HepG2 (cell line): ENCODE data around the gene CAMSAP1. TPM values are rescaled to one million over a fixed set of nuclear protein-coding genes. Genes with fewer than 3 reads are reported as not detected.

Source experiments
- ATAC-seq: fragments of 200-7000 bp; cut with Tn5 transposase; 3 replicates; pipeline ENCODE4 v1.9.1; 2020; ENCODE audit warnings: mild to moderate bottlenecking, moderate library complexity
- BruUV-seq: library from RNA; stranded (reverse); fragments of 400-500 nt; replicated peaks from 2 replicates; lab custom pipeline; 2021; lab: Mats Ljungman, UMichigan
- CTCF ChIA-PET: fragments of 300-600 bp; formaldehyde crosslinking; extraction: SDS; loops from one replicate; lab custom pipeline; 2021; ENCODE audit warnings: low total read pairs, inconsistent platforms, low intra/inter-chr PET ratio; lab: Yijun Ruan, JAX
- POLR2A ChIA-PET: fragments of 350-600 bp; sonication (Branson Sonifier 250); formaldehyde crosslinking; loops from one replicate; lab custom pipeline; 2020; ENCODE audit warnings: antibody characterized with exemption, inconsistent platforms; lab: Yijun Ruan, JAX
- DNase-seq: peaks from one replicate; pipeline ENCODE4 v3.0.0-alpha.2; 2015; ENCODE audit warnings: low spot score
- FAIRE-seq: peaks from 3 replicates; lab custom pipeline; 2011; peaks lifted over from hg19 to GRCh38; lab: Jason Lieb, UNC
- H2AFZ ChIP-seq: one replicate; pipeline ENCODE4 v1.6.1; 2011; ENCODE audit warnings: low read length, inconsistent platforms
- H3K27ac ChIP-seq: fragments of 300-600 bp; 3 replicates; pipeline ENCODE4 v1.8.0; 2011; ENCODE audit warnings: mixed run types, mild to moderate bottlenecking, mixed read lengths, low read length, inconsistent platforms; ENCODE audit not compliant: insufficient read depth; ENCODE audit errors: extremely low read length
- H3K27me3 ChIP-seq, 2 experiments: fragments of 200-600 bp in 1 of 2; 2 replicates in 1 of 2; 3 replicates in 1 of 2; pipeline versions ENCODE4 v1.6.0 to v1.8.0; 2011; ENCODE audit warnings: low read length in 2 of 2, mild to moderate bottlenecking in 2 of 2, moderate library complexity in 2 of 2, inconsistent platforms in 1 of 2; ENCODE audit not compliant: insufficient read depth in 2 of 2, control insufficient read depth in 1 of 2
- H3K36me3 ChIP-seq, 2 experiments: fragments of 200-600 bp in 1 of 2; replicated peaks in 1 of 2; 2 replicates in 1 of 2; 3 replicates in 1 of 2; pipeline versions ENCODE4 v1.5.1 to v1.8.0; 2011; ENCODE audit warnings: low read length in 2 of 2, inconsistent platforms in 1 of 2; ENCODE audit not compliant: insufficient read depth in 2 of 2, control insufficient read depth in 1 of 2
- H3K4me1 ChIP-seq: 2 replicates; pipeline ENCODE4 v1.5.1; 2012; ENCODE audit warnings: low read length, inconsistent platforms; ENCODE audit not compliant: insufficient read depth
- H3K4me2 ChIP-seq: 2 replicates; pipeline ENCODE4 v1.6.0; 2011; ENCODE audit warnings: low read depth, low read length, inconsistent platforms
- H3K4me3 ChIP-seq, 3 experiments: fragments of 200-600 bp in 1 of 3; sonication (generic), shearing (Covaris generic) in 1 of 3; replicated peaks in 1 of 3; 2 replicates each; pipeline ENCODE4 v1.5.1; 2011 to 2016; ENCODE audit warnings: low read length in 3 of 3, inconsistent platforms in 2 of 3, low read depth in 2 of 3, mild to moderate bottlenecking in 2 of 3, control low read depth in 1 of 3, mixed read lengths in 1 of 3; ENCODE audit not compliant: insufficient read depth in 1 of 3
- H3K79me2 ChIP-seq: one replicate; pipeline ENCODE4 v1.6.1; 2011; ENCODE audit warnings: low read length, inconsistent platforms; ENCODE audit not compliant: insufficient read depth
- H3K9ac ChIP-seq: 2 replicates; pipeline ENCODE4 v1.6.0; 2011; ENCODE audit warnings: mild to moderate bottlenecking, low read depth, low read length, inconsistent platforms; ENCODE audit not compliant: insufficient read depth
- H3K9me3 ChIP-seq: 2 replicates; pipeline ENCODE4 v1.5.1; 2012; ENCODE audit warnings: mild to moderate bottlenecking, low read length
- H4K20me1 ChIP-seq: 2 replicates; pipeline ENCODE4 v1.6.0; 2011; ENCODE audit warnings: inconsistent platforms, mild to moderate bottlenecking, low read length, moderate library complexity; ENCODE audit not compliant: insufficient read depth
- CHCHD3 ChIP-seq: sonication (generic); formaldehyde crosslinking; IDR thresholded peaks from 2 replicates; pipeline ENCODE4 v1.8.0; 2022; ENCODE audit warnings: mild to moderate bottlenecking, missing genetic modification reagents, moderate library complexity
- DNMT3B ChIP-seq: conservative IDR thresholded peaks from 2 replicates; pipeline ENCODE4 v1.6.1; 2016; ENCODE audit warnings: missing biosample characterization, control low read depth
- FOSL1 ChIP-seq: sonication (generic); formaldehyde crosslinking; IDR thresholded peaks from 2 replicates; pipeline ENCODE4 v1.9.0; 2021; ENCODE audit warnings: missing genetic modification reagents, borderline replicate concordance
- KLF16 ChIP-seq, 2 experiments: sonication (generic) in 1 of 2; formaldehyde crosslinking in 1 of 2; IDR thresholded peaks; 2 replicates each; pipeline versions ENCODE4 v1.6.1 to v1.8.0; 2016 to 2023; ENCODE audit warnings: missing genetic modification reagents in 2 of 2, missing compliant biosample characterization in 1 of 2
- NR0B2 ChIP-seq: sonication (generic); formaldehyde crosslinking; IDR thresholded peaks from 2 replicates; pipeline ENCODE4 v1.4.0; 2020; ENCODE audit warnings: mild to moderate bottlenecking, missing genetic modification reagents
- PHF8 ChIP-seq: sonication (generic); formaldehyde crosslinking; IDR thresholded peaks from 2 replicates; pipeline ENCODE4 v1.5.0; 2020; ENCODE audit warnings: missing genetic modification reagents
- POGZ ChIP-seq: sonication (generic); formaldehyde crosslinking; IDR thresholded peaks from 2 replicates; pipeline ENCODE4 v1.4.0; 2020; ENCODE audit warnings: mild to moderate bottlenecking, missing genetic modification reagents
- PRMT3 ChIP-seq: sonication (generic); formaldehyde crosslinking; IDR thresholded peaks from 2 replicates; pipeline ENCODE4 v1.8.1; 2022; ENCODE audit warnings: low read depth, mild to moderate bottlenecking, moderate library complexity, missing genetic modification reagents, borderline replicate concordance
- RFX5 ChIP-seq: IDR thresholded peaks from 2 replicates; pipeline ENCODE4 v1.6.1; 2011; ENCODE audit warnings: low read depth, low read length, improper control_type of control experiment
- SOX13 ChIP-seq, 3 experiments: fragments of 450-650 bp in 1 of 3; sonication (generic) in 1 of 3; formaldehyde crosslinking in 1 of 3; IDR thresholded peaks in 2 of 3; conservative IDR thresholded peaks in 1 of 3; 2 replicates each; pipeline versions ENCODE4 v1.5.0 to v1.6.1; 2016 to 2020; ENCODE audit warnings: antibody characterized with exemption in 1 of 3, mild to moderate bottlenecking in 1 of 3, missing compliant biosample characterization in 1 of 3, missing genetic modification reagents in 1 of 3, moderate library complexity in 1 of 3
- SP4 ChIP-seq: sonication (generic); formaldehyde crosslinking; IDR thresholded peaks from 2 replicates; pipeline ENCODE4 v1.8.1; 2023; ENCODE audit warnings: mild to moderate bottlenecking, missing genetic modification reagents
- ZFP36 ChIP-seq: fragments of 150-350 bp; IDR thresholded peaks from 2 replicates; pipeline ENCODE4 v1.6.1; 2018; ENCODE audit warnings: borderline replicate concordance, low read length, low read depth; ENCODE audit not compliant: partially characterized antibody
- ZNF263 ChIP-seq: sonication (generic); formaldehyde crosslinking; IDR thresholded peaks from 2 replicates; pipeline ENCODE4 v1.4.0; 2020; ENCODE audit warnings: missing genetic modification reagents
- ZNF275 ChIP-seq: sonication (generic); formaldehyde crosslinking; IDR thresholded peaks from 2 replicates; pipeline ENCODE4 v1.8.0; 2022; ENCODE audit warnings: missing genetic modification reagents, mild to moderate bottlenecking, inconsistent platforms, borderline replicate concordance
- ZNF282 ChIP-seq: fragments of 450-650 bp; IDR thresholded peaks from 2 replicates; pipeline ENCODE4 v1.6.1; 2018; ENCODE audit not compliant: partially characterized antibody
- ZNF563 ChIP-seq: sonication (generic); formaldehyde crosslinking; IDR thresholded peaks from 2 replicates; pipeline ENCODE4 v1.8.0; 2022; ENCODE audit warnings: mild to moderate bottlenecking, moderate library complexity, missing genetic modification reagents
- ZNF772 ChIP-seq: sonication (generic); formaldehyde crosslinking; IDR thresholded peaks from 2 replicates; pipeline ENCODE4 v1.5.0; 2020; ENCODE audit warnings: mild to moderate bottlenecking, missing genetic modification reagents
- WGBS: methylation state at CpG from one replicate; pipeline ENCODE4 v1.1.6; 2017; ENCODE audit warnings: low lambda C conversion rate; 5-methylcytosine and 5-hydroxymethylcytosine counted together
- in situ Hi-C: cut with HindIII; loops from 2 replicates; pipeline ENCODE4 v1.10.0; 2017; ENCODE audit warnings: low pct_unique_long_range_greater_than_20kb; ENCODE audit not compliant: extremely low pct_ligation_motif_present
- intact Hi-C: fragments of 100-400 bp; cut with micrococcal nuclease; formaldehyde crosslinking; loops from one replicate; pipeline ENCODE4 v1.10.0; 2022; ENCODE audit not compliant: unreplicated experiment
- polyA plus RNA-seq, 8 experiments: library from polyadenylated mRNA; depleted of rRNA in 3 of 8; stranded (reverse) in 7 of 8; unstranded in 1 of 8; fragments of >200 nt; fragmentation: Illumina TruSeq in 4 of 8; extraction: Trizol in 4 of 8; gene quantifications; 2 replicates each; pipeline versions ENCODE4 v1.2.1 to v1.2.3, GENCODE V29; 2011 to 2016; ENCODE audit warnings: low read depth in 4 of 8, missing spikeins in 1 of 8, mixed read lengths in 1 of 8; ENCODE audit not compliant: insufficient read depth in 1 of 8
- total RNA-seq, 5 experiments: library from RNA; depleted of rRNA; stranded (reverse); fragments of >200 nt; fragmentation: Illumina TruSeq; extraction: Trizol; gene quantifications; 2 replicates each; pipeline ENCODE4 v1.2.3, GENCODE V29; 2016; ENCODE audit warnings: low read depth in 1 of 5
- TF ChIP-seq, protein P1 (sequence below): sonication (generic); formaldehyde crosslinking; IDR thresholded peaks from 2 replicates; pipeline ENCODE4 v1.8.0; 2022; ENCODE audit warnings: mild to moderate bottlenecking, missing genetic modification reagents, moderate library complexity
- TF ChIP-seq, protein P2 (sequence below): sonication (generic); formaldehyde crosslinking; IDR thresholded peaks from 2 replicates; pipeline ENCODE4 v1.8.0; 2023; ENCODE audit warnings: mild to moderate bottlenecking, missing genetic modification reagents

Gene CAMSAP1
- total and polyA plus RNA-seq, 2 of the 13 experiments (the other 11 are each of a cell fraction or from before 2014, with no cell fraction given) = 3.8 to 12.4 TPM

DNA sequence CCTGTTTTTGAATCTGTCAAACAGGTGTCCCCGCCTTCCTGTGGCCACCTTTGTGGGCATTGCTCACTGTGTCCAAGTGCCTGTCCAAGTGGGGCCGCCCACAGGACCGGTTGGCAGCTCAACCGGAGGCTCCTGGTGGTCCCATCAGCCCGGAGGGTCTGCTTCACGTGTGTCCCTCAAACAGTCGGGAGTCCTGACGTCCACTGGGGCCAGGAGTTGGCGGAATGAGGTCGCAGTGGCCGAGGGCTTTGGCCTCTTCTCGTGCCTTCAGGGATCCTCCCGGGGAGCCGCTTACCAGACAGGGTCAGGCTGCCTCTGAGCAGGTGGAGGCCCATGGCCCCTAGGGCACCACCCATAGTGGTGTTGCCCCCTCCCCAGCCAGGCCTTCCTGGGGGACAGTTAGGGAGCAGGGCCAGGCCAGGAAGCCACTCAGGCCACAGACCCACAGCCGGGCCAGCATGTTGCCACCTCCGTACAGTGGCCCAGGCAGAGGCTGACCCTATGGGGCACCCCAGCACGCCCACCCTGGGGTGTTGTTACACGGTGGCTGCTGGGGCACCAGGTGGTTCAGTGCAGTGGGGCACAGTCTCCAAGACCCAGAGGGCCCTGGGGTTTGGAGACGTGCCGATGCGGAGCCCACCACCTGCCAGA lies 135.8 kb downstream of the CAMSAP1 start:
- no TSS peak for BruUV-seq
- CTCF ChIA-PET = no interaction called here

GRCh38 chr9:135770771-135771170 lies 136.6 kb downstream of the CAMSAP1 start:
- Histone ChIP-seq H3K36me3 (no peaks in the 10 kb centered on the region), H3K4me2 (no peak overlapping the region), H3K9ac (no peak overlapping the region), H3K27me3 (peaks cover 3 to 43% of the 10 kb centered on the region in 2 experiments; a peak in 4 of 5 replicates), H3K79me2 (no peaks in the 10 kb centered on the region), H3K27ac (no peak overlapping the region), H2AFZ (no peak overlapping the region), H3K4me3 (no peak overlapping the region), H3K9me3 (peaks cover 10% of the 10 kb centered on the region), H4K20me1 (no peaks in the 10 kb centered on the region), H3K4me1 (no peaks in the 10 kb centered on the region)
- BruUV-seq = no TSS peak
- ChIA-PET CTCF (no interaction called here), POLR2A (no interaction called here)
- 38% methylated on average over 10 of the region's 26 CpGs for WGBS
- ATAC-seq = no peak
- intact Hi-C loops = no loop called here
- no peak for DNase-seq
- FAIRE-seq = no peak
- in situ Hi-C loops = no loop called here
- no peak for TF ChIP-seq ZNF772 (CRISPR knock-in tag)
- TF ChIP-seq, protein P1, sequence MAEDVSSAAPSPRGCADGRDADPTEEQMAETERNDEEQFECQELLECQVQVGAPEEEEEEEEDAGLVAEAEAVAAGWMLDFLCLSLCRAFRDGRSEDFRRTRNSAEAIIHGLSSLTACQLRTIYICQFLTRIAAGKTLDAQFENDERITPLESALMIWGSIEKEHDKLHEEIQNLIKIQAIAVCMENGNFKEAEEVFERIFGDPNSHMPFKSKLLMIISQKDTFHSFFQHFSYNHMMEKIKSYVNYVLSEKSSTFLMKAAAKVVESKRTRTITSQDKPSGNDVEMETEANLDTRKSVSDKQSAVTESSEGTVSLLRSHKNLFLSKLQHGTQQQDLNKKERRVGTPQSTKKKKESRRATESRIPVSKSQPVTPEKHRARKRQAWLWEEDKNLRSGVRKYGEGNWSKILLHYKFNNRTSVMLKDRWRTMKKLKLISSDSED (CRISPR knock-in tag) = no peak
- TF ChIP-seq FOSL1 = no peak
- TF ChIP-seq CHCHD3 (CRISPR knock-in tag) = no peak
- TF ChIP-seq ZFP36 = no peak
- TF ChIP-seq ZNF275 = no peak
- TF ChIP-seq SP4 (CRISPR knock-in tag) = no peak
- no peak for TF ChIP-seq NR0B2 (CRISPR knock-in tag)
- no peak for TF ChIP-seq ZNF563 (CRISPR knock-in tag)
- no peak for TF ChIP-seq ZNF263 (CRISPR knock-in tag)

More for the DNA sequence above, 135.8 kb downstream of the CAMSAP1 start:
- POLR2A ChIA-PET = no interaction called here
- Histone ChIP-seq H3K79me2 (no peaks in the 10 kb centered on the region), H3K36me3 (no peaks in the 10 kb centered on the region), H3K4me3 (no peak overlapping the region), H3K9me3 (peaks cover 3% of the 10 kb centered on the region), H3K9ac (no peak overlapping the region), H3K4me2 (no peak overlapping the region), H3K27ac (no peak overlapping the region), H3K4me1 (no peaks in the 10 kb centered on the region), H4K20me1 (no peaks in the 10 kb centered on the region), H3K27me3 (peaks cover 3 to 47% of the 10 kb centered on the region in 2 experiments; a peak in 4 of 5 replicates), H2AFZ (no peak overlapping the region)
- ATAC-seq = no peak
- TF ChIP-seq DNMT3B = no peak
- TF ChIP-seq PRMT3 (CRISPR knock-in tag) = no peak
- TF ChIP-seq SOX13 (IDR thresholded peaks at IDR 0.05) = no peak
- TF ChIP-seq SOX13 (CRISPR knock-in tag; conservative IDR thresholded peaks at IDR 0.05 in 1 of 2, IDR thresholded peaks at IDR 0.05 in 1 of 2) = no peak
- TF ChIP-seq ZNF282 = no peak
- no peak for TF ChIP-seq RFX5
- no peak for TF ChIP-seq POGZ (CRISPR knock-in tag)
- TF ChIP-seq KLF16 (CRISPR knock-in tag; IDR thresholded peaks at IDR 0.05) = no peak
- TF ChIP-seq PHF8 (CRISPR knock-in tag) = no peak
- TF ChIP-seq, protein P2, sequence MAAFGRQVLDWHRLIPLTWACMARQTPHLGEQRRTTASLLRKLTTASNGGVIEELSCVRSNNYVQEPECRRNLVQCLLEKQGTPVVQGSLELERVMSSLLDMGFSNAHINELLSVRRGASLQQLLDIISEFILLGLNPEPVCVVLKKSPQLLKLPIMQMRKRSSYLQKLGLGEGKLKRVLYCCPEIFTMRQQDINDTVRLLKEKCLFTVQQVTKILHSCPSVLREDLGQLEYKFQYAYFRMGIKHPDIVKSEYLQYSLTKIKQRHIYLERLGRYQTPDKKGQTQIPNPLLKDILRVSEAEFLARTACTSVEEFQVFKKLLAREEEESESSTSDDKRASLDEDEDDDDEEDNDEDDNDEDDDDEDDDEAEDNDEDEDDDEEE (CRISPR knock-in tag) = no peak
- FAIRE-seq = no peak
- 30% methylated on average over 2 of the region's 21 CpGs for WGBS
- in situ Hi-C loops = no loop called here
- intact Hi-C loops = no loop called here
- no peak for DNase-seq
